ENCODE results near the gene MRS2.

MRS2 gene

GRCh38 chr6:24431045-24431451, 28.3 kb downstream of the MRS2 start:
- Histone ChIP-seq H4K20me1 (ENCODE audit: insufficient read depth, low read length) (no peaks in the 10 kb centered on the region), H3K9ac (ENCODE audit: low read length) (no peak overlapping the region), H3K27me3 (ENCODE audit: low read depth, low read length) (no peaks in the 10 kb centered on the region), H3K4me1 (ENCODE audit: low read length) (no peaks in the 10 kb centered on the region), H3K9me3 (ENCODE audit: insufficient read depth, low read length) (no peaks in the 10 kb centered on the region), H3K4me2 (ENCODE audit: low read length) (no peak overlapping the region), H3K27ac (ENCODE audit: low read length) (no peak overlapping the region), H2AFZ (ENCODE audit: low read depth, low read length) (no peak overlapping the region), H3K36me3 (replicated peaks; ENCODE audit: low read depth, low read length) (peaks cover 2% of the 10 kb centered on the region), H3K4me3 (ENCODE audit: low read length) (no peak overlapping the region), H3K79me2 (ENCODE audit: low read length) (no peaks in the 10 kb centered on the region)
- TF ChIP-seq, protein P1, sequence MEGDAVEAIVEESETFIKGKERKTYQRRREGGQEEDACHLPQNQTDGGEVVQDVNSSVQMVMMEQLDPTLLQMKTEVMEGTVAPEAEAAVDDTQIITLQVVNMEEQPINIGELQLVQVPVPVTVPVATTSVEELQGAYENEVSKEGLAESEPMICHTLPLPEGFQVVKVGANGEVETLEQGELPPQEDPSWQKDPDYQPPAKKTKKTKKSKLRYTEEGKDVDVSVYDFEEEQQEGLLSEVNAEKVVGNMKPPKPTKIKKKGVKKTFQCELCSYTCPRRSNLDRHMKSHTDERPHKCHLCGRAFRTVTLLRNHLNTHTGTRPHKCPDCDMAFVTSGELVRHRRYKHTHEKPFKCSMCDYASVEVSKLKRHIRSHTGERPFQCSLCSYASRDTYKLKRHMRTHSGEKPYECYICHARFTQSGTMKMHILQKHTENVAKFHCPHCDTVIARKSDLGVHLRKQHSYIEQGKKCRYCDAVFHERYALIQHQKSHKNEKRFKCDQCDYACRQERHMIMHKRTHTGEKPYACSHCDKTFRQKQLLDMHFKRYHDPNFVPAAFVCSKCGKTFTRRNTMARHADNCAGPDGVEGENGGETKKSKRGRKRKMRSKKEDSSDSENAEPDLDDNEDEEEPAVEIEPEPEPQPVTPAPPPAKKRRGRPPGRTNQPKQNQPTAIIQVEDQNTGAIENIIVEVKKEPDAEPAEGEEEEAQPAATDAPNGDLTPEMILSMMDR (IDR thresholded peaks at IDR 0.05; ENCODE audit: low read depth, low read length) = peak; percentile 60
- TF ChIP-seq EZH2phosphoT487 (IDR thresholded peaks at IDR 0.05; ENCODE audit: low read depth) = no peak

- H3K27ac ChIP-seq (ENCODE audit: low read length) = no peak overlapping the region
- TF ChIP-seq, protein P1 (IDR thresholded peaks at IDR 0.05; ENCODE audit: low read depth, low read length) = no peak
- TF ChIP-seq EZH2phosphoT487 (IDR thresholded peaks at IDR 0.05; ENCODE audit: low read depth) = no peak
- no peaks in the 10 kb centered on the region for H3K79me2 ChIP-seq (ENCODE audit: low read length)
- no peak overlapping the region for H2AFZ ChIP-seq (ENCODE audit: low read depth, low read length)
- no peak overlapping the region for H3K4me3 ChIP-seq (ENCODE audit: low read length)
- no peaks in the 10 kb centered on the region for H4K20me1 ChIP-seq (ENCODE audit: insufficient read depth, low read length)
- no peaks in the 10 kb centered on the region for H3K9me3 ChIP-seq (ENCODE audit: insufficient read depth, low read length)
- no peaks in the 10 kb centered on the region for H3K4me1 ChIP-seq (ENCODE audit: low read length)
- no peak overlapping the region for H3K9ac ChIP-seq (ENCODE audit: low read length)
- H3K27me3 ChIP-seq (ENCODE audit: low read depth, low read length) = no peaks in the 10 kb centered on the region
- no peaks in the 10 kb centered on the region for H3K36me3 ChIP-seq (replicated peaks; ENCODE audit: low read depth, low read length)
- no peak overlapping the region for H3K4me2 ChIP-seq (ENCODE audit: low read length)
These were observed 29.9 kb downstream of the MRS2 start for GRCh38 chr6:24432611-24433010.

- H3K9me3 ChIP-seq (ENCODE audit: insufficient read depth, low read length) = no peaks in the 10 kb centered on the region
- no peak overlapping the region for H3K4me2 ChIP-seq (ENCODE audit: low read length)
- H3K4me3 ChIP-seq (ENCODE audit: low read length) = no peak overlapping the region
- no peaks in the 10 kb centered on the region for H4K20me1 ChIP-seq (ENCODE audit: insufficient read depth, low read length)
- no peaks in the 10 kb centered on the region for H3K4me1 ChIP-seq (ENCODE audit: low read length)
- no peaks in the 10 kb centered on the region for H3K27me3 ChIP-seq (ENCODE audit: low read depth, low read length)
- H3K9ac ChIP-seq (ENCODE audit: low read length) = no peak overlapping the region
- H2AFZ ChIP-seq (ENCODE audit: low read depth, low read length) = no peak overlapping the region
- H3K36me3 ChIP-seq (replicated peaks; ENCODE audit: low read depth, low read length) = no peaks in the 10 kb centered on the region
- no peaks in the 10 kb centered on the region for H3K79me2 ChIP-seq (ENCODE audit: low read length)
- TF ChIP-seq, protein P1 (IDR thresholded peaks at IDR 0.05; ENCODE audit: low read depth, low read length) = no peak
- no peak for TF ChIP-seq EZH2phosphoT487 (IDR thresholded peaks at IDR 0.05; ENCODE audit: low read depth)
- H3K27ac ChIP-seq (ENCODE audit: low read length) = no peak overlapping the region
These were observed 34.2 kb downstream of the MRS2 start for GRCh38 chr6:24436979-24437378.

- Histone ChIP-seq H3K4me3 (ENCODE audit: low read length) (no peak overlapping the region), H3K4me1 (ENCODE audit: low read length) (no peaks in the 10 kb centered on the region), H3K79me2 (ENCODE audit: low read length) (no peaks in the 10 kb centered on the region), H3K4me2 (ENCODE audit: low read length) (no peak overlapping the region), H3K27ac (ENCODE audit: low read length) (no peak overlapping the region), H3K9ac (ENCODE audit: low read length) (no peak overlapping the region), H3K36me3 (replicated peaks; ENCODE audit: low read depth, low read length) (no peaks in the 10 kb centered on the region), H3K9me3 (ENCODE audit: insufficient read depth, low read length) (no peaks in the 10 kb centered on the region), H3K27me3 (ENCODE audit: low read depth, low read length) (no peaks in the 10 kb centered on the region), H2AFZ (ENCODE audit: low read depth, low read length) (no peak overlapping the region), H4K20me1 (ENCODE audit: insufficient read depth, low read length) (no peaks in the 10 kb centered on the region)
- TF ChIP-seq, protein P1 (IDR thresholded peaks at IDR 0.05; ENCODE audit: low read depth, low read length) = no peak
- no peak for TF ChIP-seq EZH2phosphoT487 (IDR thresholded peaks at IDR 0.05; ENCODE audit: low read depth)
These were observed 37.3 kb downstream of the MRS2 start for GRCh38 chr6:24439858-24440539.

Measured in OCI-LY3 (cell line).